HT1080 (cell line): ENCODE data around the gene PPP1R9A. TPM values are rescaled to one million over a fixed set of nuclear protein-coding genes. Genes with fewer than 3 reads are reported as not detected.

Source experiments
- DNase-seq: peaks from one replicate; pipeline ENCODE4 v3.0.0-alpha.2; 2015; ENCODE audit warnings: low read depth
- total RNA-seq: library from RNA; depleted of rRNA; stranded (reverse); fragments of >200 nt; shearing (Covaris generic); gene quantifications from 2 replicates; pipeline ENCODE4 v1.2.3, GENCODE V29; 2014

The PPP1R9A gene
- total RNA-seq, 1 experiment from 2014 or later: 4.3 TPM

GRCh38 chr7:95026421-95027072, 119.2 kb downstream of the PPP1R9A start:
- DNase-seq: no peak

- DNase-seq: no peak
Measured at GRCh38 chr7:95027234-95027872, 120.0 kb downstream of the PPP1R9A start.

GRCh38 chr7:95028683-95029082, 121.3 kb downstream of the PPP1R9A start:
- DNase-seq: no peak

- DNase-seq: no peak
Measured at GRCh38 chr7:95035295-95035694, 127.9 kb downstream of the PPP1R9A start.

- no peak for DNase-seq
Measured at GRCh38 chr7:95041031-95041430, 133.6 kb downstream of the PPP1R9A start.

GRCh38 chr7:95045236-95045923, 138.0 kb downstream of the PPP1R9A start:
- peak; percentile 48 for DNase-seq

GRCh38 chr7:95046494-95047240, 139.3 kb downstream of the PPP1R9A start:
- no peak for DNase-seq

- no peak for DNase-seq
Measured at GRCh38 chr7:95047291-95047690, 139.9 kb downstream of the PPP1R9A start.

GRCh38 chr7:95052566-95053094, 145.2 kb downstream of the PPP1R9A start:
- no peak for DNase-seq

GRCh38 chr7:95054386-95054785, 147.0 kb downstream of the PPP1R9A start:
- DNase-seq: no peak

- no peak for DNase-seq
Measured at GRCh38 chr7:95055295-95055694, 147.9 kb downstream of the PPP1R9A start.

GRCh38 chr7:95056107-95056739, 148.8 kb downstream of the PPP1R9A start:
- DNase-seq: no peak

GRCh38 chr7:95056901-95057300, 149.5 kb downstream of the PPP1R9A start:
- no peak for DNase-seq

GRCh38 chr7:95059842-95060313, 152.5 kb downstream of the PPP1R9A start:
- no peak for DNase-seq

- DNase-seq: no peak
Measured at GRCh38 chr7:95062901-95063300, 155.5 kb downstream of the PPP1R9A start.

- peak; percentile 32 for DNase-seq
Measured at GRCh38 chr7:95066737-95067530, 159.5 kb downstream of the PPP1R9A start.

- no peak for DNase-seq
Measured at GRCh38 chr7:95088536-95089215, 181.3 kb downstream of the PPP1R9A start.

GRCh38 chr7:95089414-95090315, 182.3 kb downstream of the PPP1R9A start:
- DNase-seq: no peak
